ENCODE results near the gene KIF6.
"Not testable (repeated sequence)": the region's sequence is repeated elsewhere in the genome, so short reads cannot be mapped to it uniquely, and the experiment has no call there.

The KIF6 gene

DNA sequence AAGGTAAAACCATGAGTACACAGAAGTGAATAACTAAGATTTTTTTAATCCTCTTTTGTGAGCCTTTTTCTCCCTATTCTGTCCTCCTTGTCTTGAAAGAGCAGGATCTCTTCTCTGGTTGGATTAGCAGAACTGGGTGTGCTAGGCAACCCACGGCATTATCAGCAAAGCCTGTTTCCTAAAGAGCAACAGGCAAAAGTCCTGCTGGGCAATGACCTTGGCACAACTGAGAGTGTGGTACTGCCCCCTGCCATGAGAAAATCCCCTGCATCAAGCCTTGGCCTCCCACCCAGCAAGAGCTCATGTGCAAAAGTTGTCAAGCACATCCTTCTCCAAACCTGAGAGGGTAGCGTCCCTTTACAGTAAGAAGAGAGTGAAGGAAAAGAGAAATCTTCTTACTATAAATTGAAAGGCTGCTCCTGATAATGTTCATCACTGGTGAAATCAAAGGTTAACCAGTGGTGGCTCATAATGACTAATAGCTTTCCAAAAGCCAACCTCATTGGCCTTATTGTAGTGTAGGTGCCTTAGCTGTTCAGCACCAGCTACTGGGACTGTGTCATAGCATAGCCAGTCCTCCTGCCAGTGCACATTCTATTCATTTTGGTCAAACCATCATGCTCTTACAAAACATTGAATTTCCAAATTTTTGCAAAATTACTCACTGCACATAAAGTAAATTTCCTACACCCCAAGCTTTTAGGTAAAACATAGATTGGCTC lies 17.1 kb downstream of the KIF6 start:
- DNase-seq (ENCODE audit: low read depth in 2 of 2): no peak

- no peak for DNase-seq (ENCODE audit: low read depth in 2 of 2)
These were observed 18.3 kb downstream of the KIF6 start for GRCh38 chr6:39706819-39707335.

DNA sequence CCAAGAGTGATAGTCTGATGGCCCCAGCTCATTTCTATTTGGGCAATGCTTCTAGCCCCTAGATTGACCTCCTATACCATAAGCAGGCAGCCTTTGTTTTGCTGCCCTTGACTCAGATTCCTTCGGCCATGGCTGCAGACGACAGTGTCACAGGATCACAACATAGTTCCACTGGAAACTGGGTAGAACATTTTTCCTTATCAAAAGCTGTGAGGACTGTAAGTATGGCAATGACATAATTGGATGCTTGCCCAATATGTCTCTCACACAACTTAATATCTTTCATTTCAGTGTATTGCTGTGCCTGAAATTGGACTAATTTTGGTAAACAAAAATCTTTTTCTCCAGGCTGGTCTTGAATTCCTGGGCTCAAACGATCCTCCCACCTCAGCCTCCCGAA lies 22.9 kb downstream of the KIF6 start:
- DNase-seq (ENCODE audit: low read depth in 2 of 2): no peak

GRCh38 chr6:39700362-39700761 lies 24.8 kb downstream of the KIF6 start:
- DNase-seq (ENCODE audit: low read depth in 2 of 2): no peak

- DNase-seq (ENCODE audit: low read depth in 2 of 2): no peak
These were observed 26.4 kb downstream of the KIF6 start for GRCh38 chr6:39698789-39699188.

DNA sequence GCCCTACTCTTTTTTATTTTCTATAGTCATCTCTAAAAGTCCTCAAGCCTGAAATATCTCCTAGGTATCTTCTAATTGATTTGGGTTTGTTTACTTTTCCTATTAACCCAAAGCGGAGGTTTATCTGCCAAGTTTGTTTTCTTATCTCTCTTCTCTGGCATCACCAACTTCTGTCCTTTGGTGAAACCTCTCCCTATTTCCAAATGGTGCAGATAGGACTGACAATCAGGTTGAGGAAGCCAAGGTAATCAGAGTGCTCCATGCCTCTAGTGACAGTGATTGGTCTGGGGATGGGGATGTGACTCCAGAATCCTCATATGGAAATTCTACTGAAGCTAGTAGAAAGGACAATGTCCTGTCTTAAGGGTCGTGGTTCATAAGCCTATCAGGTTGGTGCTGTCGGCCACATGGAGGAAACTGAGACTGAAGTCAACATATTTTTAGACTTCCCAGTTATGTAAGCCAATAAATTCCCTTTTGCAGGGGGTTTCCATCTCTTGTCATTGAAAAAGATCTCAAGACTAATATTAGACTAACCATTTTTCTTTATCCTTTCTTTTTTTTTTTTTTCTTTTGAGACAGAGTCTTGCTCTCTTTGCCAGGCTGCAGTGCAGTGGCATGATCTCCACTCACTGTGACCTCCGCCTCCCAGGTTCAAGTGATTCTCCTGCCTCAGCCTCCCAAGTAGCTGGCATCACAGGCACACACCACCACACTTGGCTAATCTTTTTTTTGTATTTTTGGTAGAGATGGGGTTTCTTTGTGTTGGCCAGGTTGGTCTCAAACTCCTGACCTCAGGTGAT lies 28.0 kb downstream of the KIF6 start:
- no peak for DNase-seq (ENCODE audit: low read depth in 2 of 2)

DNA sequence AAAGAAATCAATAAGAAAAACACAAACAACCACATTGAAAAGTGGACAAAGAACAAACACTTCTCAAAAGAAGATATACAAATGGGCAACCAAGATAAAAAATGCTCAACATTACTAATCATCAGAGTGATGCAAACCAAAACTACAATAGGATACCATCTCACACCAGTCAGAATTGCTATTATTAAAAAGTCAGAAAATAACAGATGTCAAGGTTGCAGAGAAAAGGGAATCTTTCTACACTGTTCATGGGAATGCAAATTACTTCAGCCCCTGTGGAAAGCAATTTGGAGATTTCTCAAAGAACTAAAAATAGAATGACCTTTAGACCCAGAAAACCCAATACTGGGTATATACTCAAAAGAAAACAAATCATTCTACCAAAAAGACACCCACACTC lies 29.8 kb downstream of the KIF6 start:
- no peak for DNase-seq (ENCODE audit: low read depth in 2 of 2)

GRCh38 chr6:39693206-39693605 lies 32.0 kb downstream of the KIF6 start:
- DNase-seq (ENCODE audit: low read depth in 2 of 2): no peak

- no peak for DNase-seq (ENCODE audit: low read depth in 2 of 2)
These were observed 36.7 kb downstream of the KIF6 start for GRCh38 chr6:39688494-39688893.

- DNase-seq (ENCODE audit: low read depth in 2 of 2): no peak
These were observed 38.2 kb downstream of the KIF6 start for GRCh38 chr6:39686976-39687375.

GRCh38 chr6:39685938-39686337 lies 39.3 kb downstream of the KIF6 start:
- no peak for DNase-seq (ENCODE audit: low read depth in 2 of 2)

GRCh38 chr6:39685489-39685826 lies 39.8 kb downstream of the KIF6 start:
- DNase-seq (ENCODE audit: low read depth in 2 of 2): no peak

DNA sequence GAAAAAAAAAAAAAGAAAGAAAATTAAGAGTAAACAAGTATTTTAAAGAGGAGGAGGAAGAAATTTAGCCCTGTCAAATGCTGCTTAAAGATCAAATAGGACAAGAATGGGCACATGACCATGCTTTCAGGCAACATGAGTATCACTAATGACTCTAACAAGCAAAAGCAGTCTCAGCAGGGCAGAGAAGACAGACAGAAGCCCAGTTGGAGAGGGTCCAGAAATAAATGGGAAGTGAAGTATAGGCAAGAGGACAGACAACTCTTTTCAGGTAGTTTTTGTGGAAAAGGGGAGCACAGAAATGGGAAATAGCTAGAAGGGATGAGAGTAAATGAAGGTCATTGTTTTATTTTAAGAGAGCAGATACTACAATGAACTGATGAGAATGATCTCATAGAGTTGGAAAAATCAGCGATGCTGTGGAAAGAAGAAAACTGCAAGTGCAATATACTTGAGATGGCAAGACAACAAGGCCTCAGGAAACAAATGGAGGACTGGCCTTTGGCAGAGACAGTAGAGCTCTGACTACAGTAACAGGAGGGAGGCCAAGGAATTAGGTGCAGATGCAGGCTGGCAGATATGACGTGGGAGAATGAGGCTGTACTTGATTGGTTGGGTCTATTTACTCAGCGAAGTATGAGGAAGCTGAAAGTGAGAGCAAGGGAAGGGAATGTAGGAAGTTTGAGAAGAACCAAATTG lies 40.3 kb downstream of the KIF6 start:
- no peak for DNase-seq (ENCODE audit: low read depth in 2 of 2)

GRCh38 chr6:39681674-39682121 lies 43.5 kb downstream of the KIF6 start:
- DNase-seq (ENCODE audit: low read depth in 2 of 2): no peak

GRCh38 chr6:39678914-39679313 lies 46.3 kb downstream of the KIF6 start:
- DNase-seq (ENCODE audit: low read depth in 2 of 2): no peak

GRCh38 chr6:39677318-39677717 lies 47.9 kb downstream of the KIF6 start:
- DNase-seq (ENCODE audit: low read depth in 2 of 2): not testable (repeated sequence)

GRCh38 chr6:39670519-39670918 lies 54.7 kb downstream of the KIF6 start:
- DNase-seq (ENCODE audit: low read depth in 2 of 2): no peak

DNA sequence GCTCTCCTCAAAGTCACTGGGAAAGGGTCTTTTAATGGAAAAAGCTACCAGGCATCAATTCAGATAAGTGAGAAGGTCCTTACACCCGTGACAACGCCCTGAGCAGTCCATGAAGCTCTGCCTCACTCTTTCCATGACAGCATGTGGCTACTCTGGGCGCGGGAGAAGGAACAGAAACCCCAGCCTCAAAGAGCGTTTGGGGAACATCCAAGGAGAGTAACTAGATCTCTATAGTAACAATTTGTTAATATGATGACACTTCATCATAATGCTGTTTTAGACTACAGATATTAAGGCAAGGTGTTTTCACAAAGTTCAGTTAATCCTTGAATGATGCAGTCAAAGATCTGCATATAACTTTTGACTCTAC lies 55.2 kb downstream of the KIF6 start:
- no peak for DNase-seq (ENCODE audit: low read depth in 2 of 2)

GRCh38 chr6:39669207-39669972 lies 55.8 kb downstream of the KIF6 start:
- no peak for DNase-seq (ENCODE audit: low read depth in 2 of 2)

GRCh38 chr6:39666706-39667489 lies 58.3 kb downstream of the KIF6 start:
- DNase-seq (ENCODE audit: low read depth in 2 of 2): no peak

DNA sequence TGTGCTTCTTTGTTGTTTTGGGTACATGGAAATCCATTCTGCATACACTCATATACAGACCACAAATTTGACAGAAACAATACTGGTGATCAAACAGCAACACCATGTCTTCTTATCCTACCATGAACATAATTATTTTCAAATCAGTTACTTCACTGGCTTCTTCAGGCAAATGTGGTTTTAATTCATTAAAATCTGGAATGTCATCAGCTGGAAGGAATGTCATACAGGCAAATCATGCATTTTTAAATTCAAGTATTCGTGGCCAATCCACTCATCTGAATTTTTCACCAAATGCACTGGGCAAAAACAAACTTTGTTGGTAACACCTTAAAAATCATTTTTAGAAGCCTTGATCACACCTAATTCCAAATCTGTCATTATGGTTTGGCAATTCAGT lies 59.3 kb downstream of the KIF6 start:
- DNase-seq (ENCODE audit: low read depth in 2 of 2): no peak
